GM19397 (cell line): ENCODE results near the gene COLEC12.
"Not testable (repeated sequence)": the region's sequence is repeated elsewhere in the genome, so short reads cannot be mapped to it uniquely, and the experiment has no call there.

Experiments used
- ATAC-seq: cut with Tn5 transposase; IDR thresholded peaks from one replicate; pipeline ENCODE4 v1.9.1; 2021; ENCODE audit warnings: mild to moderate bottlenecking, moderate library complexity; ENCODE audit not compliant: unreplicated experiment

Gene COLEC12

DNA sequence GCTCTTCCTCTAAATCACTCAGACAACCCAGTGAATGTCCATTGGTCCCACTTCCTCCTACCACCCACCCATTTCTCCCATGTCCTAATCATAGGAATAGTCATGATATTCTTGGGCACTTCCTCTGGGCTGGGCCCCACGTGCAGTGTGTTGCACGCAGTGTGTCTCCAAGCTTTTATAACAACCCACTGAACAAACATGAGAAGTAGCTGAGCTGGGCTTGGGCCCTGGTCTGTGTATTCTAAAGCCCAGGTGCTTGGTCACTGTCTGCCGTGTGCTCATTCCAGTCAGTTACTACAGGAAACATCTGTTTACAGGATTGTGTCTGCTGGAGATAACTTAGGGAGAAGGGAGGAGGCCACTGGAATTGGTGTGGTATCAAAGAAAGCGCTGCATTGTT lies 168.5 kb downstream of the COLEC12 start:
- no peak for ATAC-seq

DNA sequence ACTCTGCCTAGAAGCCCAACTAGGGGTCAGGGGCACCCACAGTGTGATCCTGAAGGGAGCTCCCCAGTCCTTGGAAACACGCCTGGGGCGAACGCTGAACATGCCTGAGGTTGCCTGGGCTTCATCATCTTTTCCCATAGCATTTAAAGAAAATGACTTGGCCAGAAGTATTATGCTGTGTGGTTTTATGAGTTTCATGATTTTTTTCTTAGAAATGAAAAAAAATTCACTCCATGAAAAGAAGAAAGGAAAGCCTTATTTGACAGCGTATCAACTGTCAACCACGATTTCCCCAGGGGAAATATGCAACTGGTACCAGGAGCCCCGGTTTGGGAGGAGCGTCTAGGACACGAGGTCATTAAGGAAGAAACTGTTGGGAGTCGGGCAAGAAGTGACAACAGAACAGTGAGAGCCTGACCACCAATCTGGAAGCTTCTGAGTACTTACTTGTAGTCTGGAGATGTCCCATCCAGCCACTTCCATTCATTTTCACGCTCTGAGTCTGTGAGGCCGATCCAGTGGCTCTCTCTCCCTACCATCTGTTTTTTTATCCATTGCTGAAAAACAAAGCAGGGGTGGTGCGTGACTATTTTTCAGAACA lies 169.2 kb downstream of the COLEC12 start:
- ATAC-seq = no peak

DNA sequence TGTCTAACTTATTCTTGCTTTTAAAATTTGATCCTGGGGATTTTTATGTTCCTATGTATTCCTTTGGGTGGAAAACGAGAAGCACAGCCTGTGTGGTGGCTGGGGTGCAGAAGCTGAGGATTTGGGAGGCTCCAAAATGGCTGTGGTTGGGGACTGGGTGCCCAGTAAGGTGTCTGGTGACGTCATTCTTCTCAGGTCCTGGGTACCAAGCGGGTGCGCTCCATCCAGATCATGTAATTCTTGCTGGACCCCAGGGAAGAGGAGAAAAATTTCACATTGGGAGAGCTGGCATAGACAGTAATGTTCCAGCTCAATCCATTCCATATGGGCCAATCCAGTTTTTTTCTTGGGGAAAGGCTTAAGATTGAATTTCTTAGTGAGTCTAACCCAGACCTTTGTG lies 171.6 kb downstream of the COLEC12 start:
- no peak for ATAC-seq

DNA sequence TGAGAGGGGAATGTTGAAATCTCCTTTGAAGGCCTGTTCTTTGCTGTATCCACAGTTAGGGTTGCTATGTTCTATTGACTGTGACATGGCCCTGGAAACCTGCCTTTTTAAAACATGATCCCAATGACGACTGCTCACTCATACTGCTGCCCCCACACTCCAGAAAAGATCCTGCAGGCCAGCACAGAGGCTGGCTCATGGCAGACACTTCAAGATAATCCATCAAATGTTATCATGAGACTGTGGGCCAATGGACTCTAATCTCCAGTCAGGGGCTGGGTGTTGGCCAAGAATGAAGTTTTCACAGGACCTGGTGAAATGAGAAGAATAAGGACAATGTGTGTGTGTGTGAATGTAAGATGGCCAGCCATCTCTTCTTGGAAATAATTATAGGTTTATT lies 173.7 kb downstream of the COLEC12 start:
- no peak for ATAC-seq

DNA sequence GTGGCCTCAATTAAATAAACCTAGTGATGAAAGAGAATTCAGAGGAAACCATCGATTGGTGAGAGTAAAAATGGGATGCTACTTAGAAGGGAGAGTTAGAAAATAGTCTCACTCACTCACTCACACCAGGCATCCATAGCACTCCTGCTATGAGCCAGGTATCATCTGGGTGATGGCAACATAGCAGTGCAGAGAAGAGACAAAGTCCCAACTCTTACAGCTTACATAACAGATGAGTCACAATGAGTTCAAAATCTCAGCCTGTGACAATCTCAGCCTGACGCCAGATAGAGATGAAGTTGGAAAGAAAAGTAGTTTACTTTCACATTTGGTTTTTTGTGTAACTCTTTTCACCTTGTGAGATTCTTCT lies 177.3 kb downstream of the COLEC12 start:
- ATAC-seq = no peak

DNA sequence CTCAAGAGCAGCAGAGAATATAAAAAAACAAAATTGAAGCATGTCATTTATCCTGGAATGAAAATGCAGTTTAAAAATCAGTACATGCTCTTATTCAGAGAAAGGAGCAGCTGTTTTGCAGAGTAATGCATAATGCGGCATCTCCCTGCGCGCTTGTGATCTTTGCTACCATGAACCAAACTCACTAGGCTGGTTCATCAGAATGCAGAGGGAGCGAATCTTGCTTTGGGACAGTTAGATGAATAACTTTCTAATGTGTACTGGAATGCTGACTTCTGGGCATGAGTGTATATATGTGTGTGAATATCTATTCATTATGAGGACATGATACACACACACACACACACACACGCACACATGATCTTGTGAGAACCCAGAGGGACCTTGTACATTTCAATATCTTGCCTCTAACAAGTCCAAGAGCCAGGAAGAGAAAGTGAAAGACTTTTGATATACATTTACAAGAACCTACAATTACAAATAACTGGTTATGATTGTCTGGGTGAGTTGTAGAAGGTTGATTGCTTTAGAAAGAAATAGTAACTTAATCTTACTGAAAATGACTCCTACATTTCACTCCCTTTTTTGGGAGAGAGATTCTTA lies 178.5 kb downstream of the COLEC12 start:
- no peak for ATAC-seq

DNA sequence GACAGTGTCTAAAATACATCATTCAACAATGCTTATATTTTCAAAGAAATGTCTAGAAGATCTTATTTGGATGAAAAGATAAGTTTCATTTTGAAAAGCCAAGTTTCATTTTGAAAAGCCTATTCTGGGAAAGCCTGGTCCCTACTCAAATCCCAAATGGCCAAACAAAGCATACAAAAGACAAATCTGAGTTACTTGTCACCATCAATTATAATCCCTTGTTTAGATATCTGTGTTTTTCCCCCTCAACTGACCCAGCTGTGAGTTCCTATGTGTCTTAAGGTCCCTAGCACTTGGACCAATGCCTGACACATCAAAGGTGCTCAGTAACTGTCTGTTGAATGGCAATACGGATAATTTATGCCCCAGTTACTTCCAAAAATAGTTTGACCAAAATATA lies 180.3 kb downstream of the COLEC12 start:
- ATAC-seq = no peak

DNA sequence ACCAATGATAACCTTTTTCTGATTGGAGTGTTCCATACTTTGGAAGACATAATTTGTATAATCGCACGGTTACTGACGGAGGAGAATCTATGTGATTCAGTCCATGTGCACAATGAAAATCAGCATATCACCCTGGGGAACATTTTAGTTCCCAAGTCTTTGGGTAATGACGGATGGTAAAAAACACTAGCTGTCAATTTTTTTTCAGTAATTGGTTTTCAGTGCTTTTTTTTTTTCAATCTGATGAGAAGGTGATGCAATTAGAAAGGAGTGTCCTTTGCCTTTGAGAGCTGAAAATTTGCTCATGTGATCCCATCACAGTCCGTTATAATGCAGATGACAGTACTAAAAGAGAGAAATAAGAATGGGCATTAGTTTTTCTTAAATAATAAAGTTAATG lies 180.8 kb downstream of the COLEC12 start:
- ATAC-seq = no peak

DNA sequence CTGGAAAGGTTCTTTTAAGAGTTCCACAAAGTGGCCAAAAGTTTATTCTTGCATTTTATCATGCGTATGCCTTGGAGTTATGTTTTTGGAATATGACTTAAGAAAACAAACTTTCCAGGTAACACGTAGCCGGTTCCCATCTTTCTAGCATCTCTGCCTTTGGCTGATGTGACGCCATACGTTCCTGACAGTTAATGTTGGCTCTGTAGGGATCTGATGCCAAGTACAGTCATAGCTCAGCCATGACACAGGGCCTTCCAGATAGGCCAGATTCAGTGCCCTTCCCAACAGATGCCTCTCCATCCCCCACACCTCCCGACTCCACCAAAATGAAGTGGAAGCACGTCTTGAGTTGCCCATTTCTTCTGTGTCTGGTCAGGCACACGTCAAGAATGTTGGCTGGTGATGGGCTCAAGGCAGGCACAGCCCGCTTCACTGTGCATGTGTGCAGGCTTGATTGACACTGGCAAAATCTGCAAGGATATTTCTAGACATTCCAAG lies 181.7 kb downstream of the COLEC12 start:
- no peak for ATAC-seq

DNA sequence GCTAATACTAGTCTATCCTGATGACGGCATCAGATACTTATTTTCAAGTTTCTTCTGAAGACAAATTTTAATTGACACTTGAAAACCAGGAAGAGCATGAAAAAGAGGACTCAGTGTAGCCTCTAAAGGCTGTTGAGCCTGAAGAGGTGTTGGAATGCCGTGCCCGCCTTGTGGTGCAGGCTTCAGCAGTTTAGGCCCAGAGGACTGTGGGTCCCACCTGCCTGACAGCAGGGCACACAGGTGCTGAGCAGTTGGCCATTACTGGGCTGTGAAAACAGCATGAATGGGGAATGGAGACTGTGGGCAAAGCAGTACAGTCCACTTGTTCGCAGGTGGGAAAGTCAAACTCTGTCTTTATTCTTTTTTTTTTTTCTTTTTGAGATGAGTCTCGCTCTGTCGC lies 182.9 kb downstream of the COLEC12 start:
- no peak for ATAC-seq

DNA sequence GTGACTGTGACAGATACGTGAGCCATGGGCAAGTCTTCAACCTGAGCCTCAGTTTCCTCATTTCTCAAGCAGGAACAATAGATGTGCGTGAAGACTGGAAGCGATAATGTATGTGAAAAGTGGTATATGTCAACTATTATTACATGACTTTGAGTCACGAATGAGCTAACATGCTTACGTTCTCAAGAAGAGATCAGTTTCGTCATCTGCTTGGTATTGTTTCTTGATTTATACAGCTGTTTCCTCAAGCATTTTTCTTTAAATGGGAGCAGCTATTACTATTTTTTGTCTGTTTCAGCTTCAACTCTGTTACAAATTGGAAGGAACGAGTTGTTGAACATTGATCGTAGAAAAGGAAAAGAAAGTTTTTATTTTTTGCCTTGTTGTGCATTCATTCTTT lies 184.1 kb downstream of the COLEC12 start:
- ATAC-seq = no peak

DNA sequence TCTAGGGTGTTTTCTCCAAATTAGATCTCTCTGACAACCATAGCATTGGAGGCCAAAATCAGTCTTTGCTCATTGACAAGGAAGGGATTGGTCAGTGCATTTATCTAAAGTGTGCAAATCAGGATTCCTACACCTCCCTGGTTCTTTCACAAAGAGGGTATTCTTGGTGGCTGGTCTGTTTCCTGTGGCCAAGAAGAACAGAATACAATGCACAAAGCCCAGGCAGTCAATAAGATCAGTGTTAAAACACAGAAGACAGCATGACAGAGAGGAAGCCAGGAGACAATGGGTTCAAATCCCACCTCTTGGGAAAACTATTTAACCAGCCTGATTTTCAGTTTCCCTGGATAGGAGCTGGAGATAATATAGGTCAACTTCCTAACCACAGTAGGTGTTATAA lies 186.6 kb downstream of the COLEC12 start:
- no peak for ATAC-seq

DNA sequence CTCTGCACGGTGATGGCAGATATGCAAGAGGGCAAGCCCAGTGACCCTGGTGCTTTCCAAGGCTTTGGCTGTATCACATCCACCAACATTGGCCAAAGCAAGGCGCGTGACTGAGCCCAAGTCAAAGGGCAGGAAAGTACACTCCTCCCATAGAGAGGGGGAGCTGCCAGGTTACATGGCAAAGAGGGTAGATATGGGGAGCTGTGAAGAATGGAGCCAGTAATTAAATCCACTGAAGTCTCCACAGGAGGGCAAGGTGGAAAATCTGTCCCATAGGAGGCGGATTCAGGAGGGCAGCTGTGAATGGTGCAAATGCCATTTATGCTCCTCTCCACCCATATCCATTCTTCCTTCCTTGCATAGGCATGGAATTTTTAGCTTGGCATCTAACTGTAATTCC lies 188.1 kb downstream of the COLEC12 start:
- ATAC-seq = no peak

DNA sequence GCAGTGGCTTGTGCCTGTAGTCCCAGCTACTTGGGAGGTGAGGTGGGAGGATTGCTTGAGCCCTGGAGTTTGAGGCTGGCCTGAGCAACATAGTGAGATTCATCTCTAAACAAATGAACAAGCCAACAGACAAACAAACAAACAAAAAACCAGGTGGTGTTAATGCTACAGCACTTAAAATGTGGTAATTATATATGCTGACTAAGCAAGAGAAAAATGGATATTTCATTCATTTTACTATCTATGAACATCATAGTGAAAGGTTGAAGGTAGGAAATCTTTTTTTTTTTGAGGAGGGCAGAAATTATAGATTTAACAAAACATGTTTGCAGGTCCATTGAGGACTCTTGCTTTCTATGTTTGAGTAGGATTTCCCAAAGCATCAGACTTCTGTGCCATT lies 190.5 kb downstream of the COLEC12 start:
- no peak for ATAC-seq

DNA sequence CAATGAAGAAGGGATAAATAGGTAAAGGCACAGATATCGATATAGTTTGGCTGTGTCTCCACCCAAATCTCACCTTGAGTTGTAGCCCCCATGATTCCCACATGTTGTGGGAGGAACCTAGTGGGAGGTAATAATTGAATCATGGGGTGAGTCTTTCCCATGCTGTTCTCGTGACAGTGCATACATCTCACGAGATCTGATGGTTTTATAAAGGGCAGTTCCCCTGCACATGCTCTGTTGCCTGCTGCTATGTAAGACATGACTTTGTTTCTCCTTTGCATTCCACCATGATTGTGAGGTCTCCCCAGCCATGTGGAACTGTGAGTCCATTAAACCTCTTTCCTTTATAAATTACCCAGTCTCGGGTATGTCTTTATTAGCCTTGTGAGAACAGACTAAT lies 192.4 kb downstream of the COLEC12 start:
- not testable (repeated sequence) for ATAC-seq

DNA sequence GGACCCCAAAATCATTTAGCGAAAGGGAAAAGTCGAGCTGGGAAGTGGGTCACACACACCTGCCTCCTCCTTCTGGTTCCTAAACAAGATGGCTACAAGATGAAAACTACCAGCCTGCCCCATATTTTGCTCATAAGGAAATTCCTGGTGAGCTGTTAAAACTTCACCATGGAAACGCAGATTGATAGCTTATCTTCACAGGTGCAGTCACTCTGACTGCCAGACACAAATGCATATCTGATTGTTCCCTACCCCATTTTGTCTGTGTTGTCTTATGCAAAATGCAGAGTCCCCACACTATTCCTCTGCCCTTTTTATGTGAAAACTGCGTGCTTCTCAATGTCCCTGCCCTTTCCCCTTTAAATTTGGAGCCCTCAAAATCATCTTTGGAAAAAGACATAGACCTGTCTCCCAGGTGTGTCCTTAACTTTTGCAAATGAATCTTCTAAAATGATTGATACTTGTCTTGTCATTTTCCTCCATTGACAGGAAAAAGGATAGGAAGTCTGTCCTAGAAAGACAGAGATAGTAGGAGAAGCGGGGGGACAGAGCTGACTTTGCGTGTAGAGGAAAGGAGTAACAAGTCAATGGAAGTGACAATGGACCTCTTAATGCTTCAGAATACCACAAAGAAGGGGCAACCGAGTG lies 193.8 kb downstream of the COLEC12 start:
- no peak for ATAC-seq

DNA sequence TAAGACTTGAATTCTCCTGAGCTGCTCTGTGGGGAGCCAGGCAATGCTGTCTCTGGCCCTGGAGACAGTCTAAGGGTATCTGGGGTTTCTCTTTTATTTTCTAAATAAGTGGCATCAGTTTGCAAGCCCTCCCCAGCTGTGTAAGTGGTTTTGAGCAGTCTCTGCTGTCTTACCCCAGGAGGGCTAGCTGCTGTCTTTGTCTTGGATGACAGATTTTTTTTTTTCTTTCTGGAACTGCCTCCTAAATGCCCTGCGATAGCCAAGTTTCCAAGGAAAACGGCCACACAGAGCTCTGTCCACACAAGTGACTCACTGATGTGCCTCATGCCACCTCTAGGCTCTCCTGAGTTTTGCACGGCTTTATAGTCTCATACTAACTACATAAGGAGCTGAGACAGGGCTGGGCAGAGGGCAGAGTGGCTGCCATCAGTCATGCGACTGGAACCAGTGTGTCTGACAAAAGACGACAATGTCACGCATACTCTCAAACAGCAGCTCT lies 195.4 kb downstream of the COLEC12 start:
- ATAC-seq = no peak

DNA sequence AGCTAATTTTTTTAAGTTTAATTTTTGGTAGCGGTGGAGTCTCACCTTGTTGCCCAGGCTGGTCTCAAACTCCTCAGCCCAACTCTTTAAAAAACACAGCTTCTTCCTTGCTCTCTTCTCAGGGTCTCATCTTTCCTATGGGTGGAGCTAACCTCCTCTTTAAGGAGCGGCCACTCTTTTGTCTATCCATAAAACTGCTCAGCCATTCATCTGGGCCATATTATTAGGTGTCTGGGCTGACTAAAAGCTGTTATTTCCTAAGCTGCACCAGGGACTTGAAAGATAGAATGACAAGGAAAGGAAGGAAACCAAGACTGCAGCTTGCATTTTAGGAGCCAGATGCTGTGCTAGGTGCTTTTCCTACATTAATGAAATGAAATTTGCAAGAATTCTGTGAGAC lies 196.9 kb downstream of the COLEC12 start:
- no peak for ATAC-seq

DNA sequence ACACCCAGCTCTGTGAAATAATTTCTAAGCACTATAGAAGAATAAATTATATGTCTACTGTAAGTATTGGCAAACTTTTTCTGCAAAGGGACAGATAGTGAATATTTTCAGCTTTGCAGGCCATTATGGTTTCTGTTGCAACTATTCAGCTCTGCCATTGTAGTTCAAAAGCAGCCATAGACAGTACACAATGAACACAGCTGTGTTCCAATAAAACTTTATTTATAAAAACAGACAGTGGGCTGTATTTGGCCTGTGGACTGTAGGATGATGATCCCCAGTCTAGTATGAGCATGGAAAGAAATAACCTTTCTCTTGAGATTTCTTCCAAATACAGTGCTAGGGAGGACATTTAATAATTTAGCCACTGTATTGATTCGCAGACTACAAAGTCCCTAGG lies 197.5 kb downstream of the COLEC12 start:
- ATAC-seq = no peak

DNA sequence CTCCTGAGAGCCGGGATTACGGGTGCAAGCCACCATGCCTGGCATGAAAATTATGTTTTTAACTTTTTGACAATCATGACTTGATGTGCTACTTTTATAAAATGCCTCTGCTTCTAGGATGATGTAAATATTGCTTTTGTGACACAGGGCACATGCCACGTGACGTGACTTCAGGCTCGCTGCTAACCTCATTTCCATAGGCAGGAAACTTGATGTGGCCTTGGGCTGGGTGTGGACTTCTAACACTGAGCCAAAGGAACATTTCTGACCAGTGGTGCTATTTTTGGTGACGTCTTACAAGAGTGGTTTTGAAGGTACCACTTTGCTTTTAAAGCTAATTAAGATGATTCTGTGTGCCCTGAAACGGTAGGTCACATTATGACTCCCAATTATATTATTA lies 198.4 kb downstream of the COLEC12 start:
- ATAC-seq = no peak

DNA sequence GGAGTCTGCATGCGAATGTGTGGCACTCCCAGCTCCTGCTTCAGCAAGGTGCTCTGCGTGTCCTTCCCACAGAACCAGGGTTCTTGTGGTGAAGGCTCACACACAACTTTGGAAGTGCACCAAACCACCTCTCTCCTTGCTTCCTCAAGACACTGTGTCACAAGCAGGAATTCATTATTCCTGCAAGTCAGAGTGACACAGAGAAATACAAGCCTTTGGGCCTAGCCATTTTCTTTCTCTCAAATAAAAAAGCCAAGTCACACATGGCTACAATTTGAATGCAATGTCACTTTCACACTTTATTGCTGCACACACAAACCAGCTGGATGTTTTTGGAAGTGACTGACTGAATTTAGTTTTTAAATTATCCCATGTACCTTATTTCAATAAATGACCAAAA lies 202.6 kb downstream of the COLEC12 start:
- ATAC-seq = no peak

DNA sequence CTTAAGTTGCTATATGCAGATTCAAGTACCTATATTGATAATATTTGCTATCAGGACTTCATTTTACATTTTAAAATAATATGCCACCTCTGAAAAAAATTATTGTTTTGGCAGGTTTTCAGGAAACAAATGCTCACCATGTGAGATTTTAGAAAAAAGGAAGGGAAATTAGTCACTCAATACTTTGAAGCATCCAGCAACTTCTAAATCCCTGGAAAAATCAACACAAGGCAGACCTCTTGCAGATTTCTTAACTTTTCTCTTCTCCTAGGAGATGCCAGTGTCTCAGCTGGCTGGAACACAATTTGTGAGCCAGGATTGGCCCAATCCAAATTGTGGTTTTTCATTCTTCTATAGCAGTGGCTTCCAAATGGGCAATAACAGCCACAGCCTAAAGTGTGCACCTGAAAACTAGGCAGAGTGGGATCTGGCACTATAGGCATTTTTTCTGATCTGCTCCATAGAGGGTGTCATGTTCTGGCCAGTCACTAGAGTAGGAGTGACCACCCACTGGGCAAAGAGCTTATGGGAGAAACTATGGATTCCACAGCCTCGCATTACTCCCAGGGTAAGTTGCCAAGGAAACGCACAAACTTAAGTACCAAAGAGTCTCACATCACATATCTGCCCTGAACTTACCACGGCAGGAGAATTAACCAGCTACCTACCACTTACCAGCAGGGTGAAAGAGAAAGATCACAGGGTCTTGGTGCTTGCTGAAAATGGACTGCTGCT lies 204.6 kb downstream of the COLEC12 start:
- ATAC-seq = no peak
